Measurements from ENCODE around the gene CEP131. TPM values are rescaled to one million over a fixed set of nuclear protein-coding genes. Genes with fewer than 3 reads are reported as not detected.
A peak's percentile ranks its signal among the peaks of the same experiment; 100 is the strongest.

Gene CEP131
- total RNA-seq (2014; rRNA removed; shearing (Covaris generic)) = 7.0 and 9.8 TPM in 2 replicates

DNA sequence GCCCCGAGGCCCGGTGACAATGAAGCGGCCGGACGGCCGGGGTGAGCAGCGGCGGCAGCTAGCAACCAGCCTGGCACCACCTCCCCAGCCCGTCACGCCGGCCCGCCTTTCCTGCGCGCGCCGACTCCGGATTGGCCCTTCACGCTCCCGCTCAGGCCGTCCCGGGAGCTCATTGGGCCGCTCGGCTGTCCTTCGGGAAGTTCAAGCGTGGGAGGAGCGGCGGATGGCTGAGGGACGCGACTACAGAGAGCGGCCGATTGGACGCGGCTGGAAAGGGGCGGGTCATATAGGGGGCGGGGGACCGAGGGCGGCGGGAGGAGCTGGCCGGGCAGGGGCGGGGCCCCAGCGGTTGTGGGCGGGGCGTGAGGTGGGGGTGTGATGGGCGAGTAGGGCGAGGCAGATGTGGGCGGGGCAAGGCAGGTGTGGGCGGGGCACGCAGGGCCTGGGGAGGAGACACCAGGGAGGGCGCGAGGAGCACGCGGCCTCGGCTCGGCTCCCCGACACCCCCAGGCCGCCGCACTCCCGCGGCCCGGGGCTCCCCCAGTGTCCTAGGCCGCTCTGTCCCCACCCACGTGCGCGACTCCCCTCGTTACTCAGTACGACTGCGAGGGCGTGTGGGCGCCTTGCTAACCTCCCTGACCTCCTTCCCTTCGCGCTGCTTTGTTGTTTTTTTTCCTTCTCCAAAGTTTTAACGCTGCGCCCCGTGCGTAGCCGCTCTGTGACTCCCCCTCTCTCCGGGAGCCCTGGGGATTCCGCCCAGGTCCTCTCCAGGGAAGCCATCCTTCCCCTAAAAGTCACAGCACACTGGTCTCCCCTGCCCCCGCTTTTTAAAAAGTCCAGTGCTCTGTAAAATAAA is at the start of gene CEP131:
TSS of gene CEP131 (minus strand) at position 60 of the 856 bp plus-strand sequence. CDS start 2,909 bp downstream, outside the sequence.
- peak; percentile 96 for DNase-seq (ENCODE audit: low read depth)

DNA sequence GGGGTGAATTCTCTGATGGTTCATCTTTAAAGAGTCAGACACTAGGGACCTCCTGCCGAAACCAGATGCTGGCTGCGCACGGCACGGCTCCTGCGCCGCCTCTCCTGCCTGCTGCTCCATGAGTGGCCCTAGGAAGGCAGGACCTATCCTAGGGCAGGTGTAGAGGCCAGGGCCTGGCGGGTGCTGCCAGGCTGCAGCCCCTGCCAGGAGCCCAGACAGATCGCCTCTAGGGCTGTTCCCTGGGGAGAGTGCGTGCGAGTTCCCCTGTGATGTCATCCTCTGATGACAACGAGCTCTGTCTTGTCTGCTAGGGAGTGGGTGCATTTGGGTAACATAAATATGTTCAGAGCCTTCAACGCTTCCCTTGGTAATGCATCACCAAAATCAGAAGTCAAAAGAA is 48.5 kb upstream of the CEP131 start:
- DNase-seq (ENCODE audit: low read depth) = no peak

DNA sequence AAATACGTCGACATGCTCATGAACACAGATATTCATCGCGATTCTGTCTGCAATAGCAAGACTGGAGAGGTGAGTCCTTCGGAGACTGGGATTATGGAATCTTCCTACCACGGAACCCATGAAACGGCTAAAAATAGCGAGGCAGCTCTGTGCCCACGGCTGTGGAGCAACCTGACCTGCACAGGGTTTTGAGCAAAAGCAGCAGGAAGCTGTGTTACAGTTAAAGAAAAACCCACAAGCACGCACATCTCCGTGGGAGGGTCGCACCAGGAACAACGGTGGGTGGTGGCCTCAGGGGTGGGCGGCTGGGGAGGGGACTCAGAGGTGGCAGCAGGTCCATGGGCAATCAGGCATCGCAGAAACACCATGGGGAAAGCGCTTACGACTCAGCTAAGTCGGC is 47.5 kb upstream of the CEP131 start:
- no peak for DNase-seq (ENCODE audit: low read depth)

DNA sequence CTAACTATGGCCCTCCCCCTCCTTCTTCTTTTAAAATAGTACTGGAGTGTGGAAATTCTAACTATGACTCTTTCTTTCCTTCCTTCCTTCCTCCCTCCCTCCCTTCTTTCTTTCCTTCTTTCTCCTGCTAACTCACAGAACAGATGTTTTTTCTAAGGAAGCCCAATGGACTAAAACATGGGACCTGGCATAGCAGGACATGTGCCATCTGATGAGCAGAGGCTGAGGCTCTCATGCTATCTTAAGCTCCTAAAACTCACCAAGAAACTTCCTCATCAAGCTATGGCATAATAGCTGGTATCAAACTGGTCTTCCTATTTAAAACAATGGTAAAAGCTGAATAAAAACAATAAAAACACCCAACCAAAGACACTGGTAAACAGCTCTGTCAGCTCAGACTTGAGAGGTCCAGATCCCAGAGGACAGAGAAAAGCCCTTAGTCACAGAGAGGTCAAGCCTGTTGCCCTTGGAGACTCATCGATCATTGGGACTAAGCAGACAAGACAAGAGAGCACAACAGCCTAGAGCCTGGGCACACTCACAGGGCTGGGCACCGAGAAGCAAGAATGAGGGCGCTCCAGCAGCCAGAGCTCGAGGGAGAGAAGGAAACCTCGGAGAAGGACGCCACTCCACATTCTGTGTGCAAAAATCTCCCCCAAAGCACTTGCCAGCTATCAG is 44.8 kb upstream of the CEP131 start:
- DNase-seq (ENCODE audit: low read depth) = no peak

DNA sequence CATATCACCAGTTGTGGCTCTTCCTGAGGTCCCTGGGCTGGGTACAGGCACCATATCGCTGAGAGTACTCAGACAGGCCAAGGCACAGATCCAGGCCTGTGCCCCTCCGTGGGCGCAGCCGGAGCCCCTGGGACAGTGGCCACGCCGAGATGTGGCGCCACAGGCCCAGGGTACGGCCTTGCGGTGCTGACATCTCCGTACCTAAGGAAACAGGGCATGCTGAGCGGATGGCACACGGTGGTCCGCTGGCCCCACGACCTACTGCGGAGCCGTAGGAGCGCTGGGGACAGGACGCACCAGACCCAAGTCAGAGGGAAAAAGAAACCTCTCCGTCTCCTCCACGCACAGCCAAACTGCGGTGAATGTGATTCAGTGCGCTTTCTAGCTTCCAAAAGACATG is 42.8 kb upstream of the CEP131 start:
- DNase-seq (ENCODE audit: low read depth) = no peak

DNA sequence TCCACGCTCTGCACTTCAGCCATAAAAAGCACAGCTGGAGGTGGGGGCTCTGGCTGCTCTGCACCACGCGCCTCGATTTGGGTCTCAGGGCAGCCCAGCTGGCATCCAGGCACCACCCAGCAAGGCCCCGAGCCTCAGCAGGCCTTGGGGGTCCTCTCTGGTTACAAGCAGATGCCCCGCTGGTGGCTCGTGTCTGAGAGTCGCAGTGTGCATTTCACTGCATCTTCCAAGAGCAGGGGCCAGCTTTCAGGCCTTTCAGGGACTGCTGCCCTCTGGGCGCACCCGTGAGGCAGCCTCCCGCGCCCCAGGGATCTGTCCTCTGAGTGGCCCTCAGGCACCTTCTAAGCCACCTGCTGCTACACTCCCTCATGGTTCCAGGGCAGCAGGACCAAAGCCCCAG is 41.9 kb upstream of the CEP131 start:
- DNase-seq (ENCODE audit: low read depth) = no peak

DNA sequence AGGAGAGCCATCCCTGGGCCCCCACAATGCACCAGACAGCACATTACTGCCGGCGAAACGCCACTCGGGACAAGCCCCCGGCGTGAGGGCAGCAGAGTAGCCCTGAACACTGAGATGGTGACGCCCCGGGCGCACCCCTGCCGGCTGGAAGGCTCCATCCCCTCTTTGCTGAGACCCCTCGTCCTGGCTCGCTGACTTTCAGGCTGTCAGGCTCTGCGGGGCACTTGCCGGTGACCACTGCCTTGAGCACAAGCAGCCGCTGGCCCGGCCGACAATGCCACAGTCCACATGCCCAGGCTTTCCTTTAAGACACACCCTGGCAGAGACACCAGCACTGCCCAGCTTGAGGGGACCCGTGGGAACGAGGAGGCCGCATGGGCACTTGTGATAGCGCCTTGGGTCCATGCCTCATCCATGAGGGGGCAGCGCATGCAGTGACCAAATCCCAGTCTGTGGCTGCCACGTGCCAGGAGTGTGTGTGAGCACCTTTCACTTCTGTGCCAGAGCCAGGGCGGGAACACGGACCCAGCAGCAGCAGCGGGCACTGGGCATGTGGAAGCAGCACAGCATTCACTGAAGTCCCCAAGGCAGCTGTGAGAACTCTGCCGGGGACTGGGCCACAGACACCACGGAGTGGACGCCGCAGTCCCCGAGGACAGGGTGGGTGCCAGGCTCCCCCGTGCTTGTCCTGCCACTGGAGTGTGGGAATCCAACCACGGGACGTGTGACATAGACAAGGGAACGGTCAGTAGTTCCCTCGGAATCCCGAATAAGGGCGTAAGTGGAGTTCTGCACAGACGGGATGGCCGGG is 40.8 kb upstream of the CEP131 start:
- no peak for DNase-seq (ENCODE audit: low read depth)

DNA sequence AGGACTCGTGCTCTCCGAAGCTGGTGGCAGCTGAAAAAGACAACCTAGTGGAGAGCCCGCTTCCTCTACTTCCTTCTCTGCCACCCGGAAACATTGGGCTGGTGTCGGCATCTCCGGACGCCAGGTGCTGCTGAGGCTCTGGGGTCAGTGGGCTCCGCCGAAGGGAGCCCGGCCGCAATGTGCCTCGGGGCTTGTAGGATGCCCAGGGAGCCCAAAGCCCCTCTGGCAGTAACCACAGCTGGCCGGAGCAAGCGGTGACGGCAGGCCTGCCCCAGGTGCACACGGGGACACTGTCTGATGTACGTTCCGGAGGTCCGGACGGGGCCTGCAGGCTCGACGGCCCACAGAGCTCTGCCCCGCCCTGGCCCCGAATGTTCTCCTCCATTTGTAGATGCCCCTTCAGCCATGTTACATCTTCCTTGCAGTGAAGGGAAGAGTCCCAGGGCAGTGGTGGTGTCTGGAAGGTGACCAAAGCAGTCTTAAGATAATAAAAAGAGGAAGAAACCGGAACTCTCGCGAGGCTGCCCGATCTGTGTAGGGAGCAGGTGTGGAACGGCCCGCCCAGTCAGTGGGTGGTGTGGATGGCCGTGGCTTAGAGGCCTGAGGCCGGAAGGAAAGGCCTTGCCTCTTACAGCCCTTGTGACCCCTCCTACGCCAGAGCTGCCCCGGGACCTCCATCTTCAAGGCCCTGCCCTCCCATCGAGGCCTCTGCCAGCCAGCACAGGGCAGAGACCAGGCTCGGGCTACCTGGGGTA is 39.0 kb upstream of the CEP131 start:
- no peak for DNase-seq (ENCODE audit: low read depth)

DNA sequence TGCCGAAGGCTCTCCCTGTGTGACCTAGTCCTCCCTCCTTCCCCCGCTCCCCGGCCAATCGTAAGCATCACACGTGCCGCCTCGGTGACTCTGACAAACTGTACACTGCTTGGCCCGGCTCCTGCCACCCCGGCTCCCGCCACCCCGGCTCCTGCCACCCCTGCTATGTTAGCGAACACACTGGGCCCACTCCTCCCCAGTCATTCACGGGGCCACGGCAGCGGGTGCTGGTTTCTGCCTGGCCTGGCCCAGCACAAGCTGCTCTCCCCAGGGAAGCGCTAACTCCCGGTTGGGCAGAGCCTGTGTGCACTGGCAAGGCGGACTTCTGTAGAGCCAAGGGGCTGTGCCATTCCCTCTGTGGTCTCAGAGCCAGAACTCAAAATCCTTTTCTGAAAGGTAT is 38.3 kb upstream of the CEP131 start:
- no peak for DNase-seq (ENCODE audit: low read depth)

DNA sequence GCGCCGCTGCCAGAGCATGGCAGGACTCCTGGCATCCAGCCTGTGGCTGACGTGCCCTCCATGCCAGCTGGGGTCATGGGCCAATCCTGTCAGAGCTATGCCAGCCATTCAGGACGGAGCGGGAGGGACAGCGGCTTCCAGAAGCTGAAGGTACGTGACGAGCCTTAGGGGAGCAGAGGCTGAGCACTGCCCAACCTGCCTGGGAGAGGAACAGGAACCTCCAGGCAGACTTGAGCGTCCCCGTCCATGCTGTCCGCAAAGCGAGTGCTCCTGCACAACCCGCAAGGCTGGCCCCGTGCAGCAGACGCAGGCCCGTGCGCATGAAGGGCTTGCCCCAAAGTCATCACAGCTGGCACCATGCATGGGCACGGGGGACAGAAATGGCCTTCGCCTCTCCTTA is 37.9 kb upstream of the CEP131 start:
- no peak for DNase-seq (ENCODE audit: low read depth)

DNA sequence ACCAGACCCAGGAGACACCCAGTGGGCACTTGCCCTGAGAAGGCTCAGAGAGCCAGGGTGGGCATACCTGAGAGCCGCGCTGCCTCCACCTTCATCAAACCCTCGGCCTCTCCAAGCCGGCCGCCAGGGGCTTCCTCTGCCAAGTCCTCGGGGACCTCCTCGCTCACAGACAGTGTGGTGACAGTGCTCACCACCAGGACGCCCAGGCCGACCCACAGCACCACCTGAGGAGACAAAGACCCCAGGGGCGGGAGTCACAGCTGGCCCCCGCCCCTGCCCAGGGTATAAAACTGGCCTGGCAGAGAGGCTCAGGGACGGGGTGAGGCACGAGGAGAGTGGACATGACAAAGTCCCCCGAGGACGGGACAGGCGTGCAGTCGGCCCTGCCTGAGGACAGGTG is 37.4 kb upstream of the CEP131 start:
- DNase-seq (ENCODE audit: low read depth) = no peak

DNA sequence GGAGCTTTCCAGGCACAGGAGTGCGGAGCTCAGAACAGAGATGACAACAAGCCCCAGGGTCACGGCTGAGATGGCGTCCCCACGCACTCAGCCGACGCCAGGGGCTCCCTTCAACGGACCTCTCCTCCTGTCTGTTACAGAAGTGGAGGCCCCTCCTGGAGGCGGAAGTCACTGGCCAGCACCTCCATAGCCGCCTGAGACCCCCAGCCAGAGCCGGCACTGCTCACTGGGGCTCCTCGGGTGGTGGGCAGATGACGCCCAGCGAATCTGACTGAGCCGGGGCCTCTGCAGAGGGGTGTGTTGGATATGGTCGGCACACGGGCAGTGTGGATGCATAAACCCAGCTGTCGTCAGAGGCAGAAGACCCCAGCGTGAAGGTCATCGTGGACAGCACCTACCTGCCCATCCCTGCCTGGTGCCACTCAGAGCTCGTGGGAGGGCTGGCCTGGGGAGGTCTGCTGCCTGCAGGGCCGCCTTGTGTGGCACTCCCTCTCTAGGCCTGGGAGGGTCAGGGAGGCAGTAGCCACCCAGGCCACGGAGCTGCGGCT is 36.4 kb upstream of the CEP131 start:
- DNase-seq (ENCODE audit: low read depth) = no peak

DNA sequence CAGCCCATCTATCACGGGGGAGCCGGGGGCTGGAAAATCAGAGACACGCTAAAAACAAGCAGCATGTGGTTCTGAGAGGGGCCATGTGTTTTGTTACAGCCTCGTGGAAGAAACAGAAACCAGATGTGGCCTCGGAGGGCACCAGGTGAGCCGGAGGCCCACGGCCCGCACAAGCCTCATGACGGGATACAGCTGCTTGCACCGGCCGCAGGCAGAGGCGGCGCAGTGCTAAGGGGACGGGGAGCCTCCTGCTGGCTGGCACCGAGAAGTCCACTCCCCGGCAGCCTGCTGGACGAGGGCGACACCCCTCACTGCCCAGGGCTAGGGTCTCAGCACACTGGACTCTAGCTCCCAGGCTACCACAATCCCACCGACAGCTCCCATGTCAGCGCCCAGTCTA is 35.5 kb upstream of the CEP131 start:
- DNase-seq (ENCODE audit: low read depth) = no peak

DNA sequence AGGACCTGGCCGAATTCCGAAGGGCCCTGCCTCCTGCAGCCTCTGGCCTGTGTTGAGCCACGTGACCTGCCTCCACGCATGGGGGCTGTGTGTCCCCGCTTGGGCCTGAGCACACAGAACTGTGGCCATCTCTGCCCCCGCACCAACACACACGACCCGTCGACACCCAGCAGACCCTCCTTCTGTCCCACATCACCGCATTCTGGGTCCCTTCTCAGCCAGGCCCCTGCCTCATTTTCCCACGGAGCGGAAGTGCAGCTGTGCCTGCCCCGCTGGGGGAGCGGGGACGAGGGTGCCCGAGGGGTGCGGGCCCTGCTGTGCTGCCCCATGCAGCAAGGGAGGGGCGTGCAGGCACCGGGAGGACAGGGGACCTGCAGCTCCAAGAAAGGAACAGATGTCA is 34.8 kb upstream of the CEP131 start:
- DNase-seq (ENCODE audit: low read depth) = no peak

DNA sequence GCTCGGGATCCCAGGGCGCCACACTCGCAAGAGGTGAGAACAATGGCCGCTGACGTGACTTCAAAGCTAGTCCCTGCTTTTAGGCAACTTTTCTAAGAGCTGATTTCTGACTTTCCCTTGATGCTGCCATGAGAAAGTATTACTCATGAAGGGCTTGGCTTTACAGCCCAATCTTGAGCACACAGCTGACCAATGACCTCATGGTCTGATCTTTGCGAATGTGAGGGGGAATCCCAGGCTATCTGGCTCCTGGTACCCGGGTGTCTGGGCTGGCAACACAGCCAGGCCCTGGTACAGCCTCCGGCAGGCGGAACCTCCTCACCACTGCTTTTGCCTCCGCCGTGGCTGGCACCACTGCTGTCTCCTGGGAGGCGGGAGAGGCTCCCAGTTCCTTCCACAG is 33.9 kb upstream of the CEP131 start:
- peak; percentile 34 for DNase-seq (ENCODE audit: low read depth)

DNA sequence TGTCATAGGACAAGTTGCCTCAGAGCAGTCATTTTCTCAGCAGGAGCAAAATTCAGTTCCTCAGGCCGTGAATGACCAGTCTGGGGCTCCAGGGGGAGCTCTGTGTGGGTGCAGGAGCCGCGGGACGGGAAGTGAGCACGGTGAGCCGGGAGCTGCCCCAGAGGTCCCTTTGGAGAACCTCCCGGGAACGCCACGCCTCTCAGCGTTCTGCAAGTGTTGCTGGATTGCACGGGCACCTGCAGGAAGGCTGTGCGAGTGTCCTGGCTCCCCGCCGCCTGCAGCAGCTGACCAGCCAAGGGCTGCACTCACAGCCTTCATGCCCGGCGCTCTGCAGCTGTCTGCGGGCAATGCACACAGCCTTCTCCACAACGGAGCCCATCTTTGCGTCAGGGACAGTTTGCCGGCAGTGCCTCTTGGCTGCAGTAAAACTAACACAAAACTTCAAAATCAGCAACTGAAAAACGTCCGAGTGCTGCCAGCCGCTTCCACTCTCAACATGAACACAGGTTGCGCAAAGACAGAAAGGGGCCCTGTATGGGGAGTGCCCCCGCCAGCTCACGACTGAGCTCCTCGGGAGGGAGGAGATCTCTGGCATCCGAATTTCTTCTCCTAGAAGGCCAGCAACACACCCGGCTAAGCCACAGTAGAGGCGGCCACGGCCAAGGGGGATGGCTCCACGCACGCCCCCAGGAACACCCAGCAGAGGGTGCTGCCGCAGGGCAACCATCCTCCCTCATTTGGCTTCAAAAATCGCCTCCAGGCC is 32.4 kb upstream of the CEP131 start:
- DNase-seq (ENCODE audit: low read depth) = peak; percentile 24

DNA sequence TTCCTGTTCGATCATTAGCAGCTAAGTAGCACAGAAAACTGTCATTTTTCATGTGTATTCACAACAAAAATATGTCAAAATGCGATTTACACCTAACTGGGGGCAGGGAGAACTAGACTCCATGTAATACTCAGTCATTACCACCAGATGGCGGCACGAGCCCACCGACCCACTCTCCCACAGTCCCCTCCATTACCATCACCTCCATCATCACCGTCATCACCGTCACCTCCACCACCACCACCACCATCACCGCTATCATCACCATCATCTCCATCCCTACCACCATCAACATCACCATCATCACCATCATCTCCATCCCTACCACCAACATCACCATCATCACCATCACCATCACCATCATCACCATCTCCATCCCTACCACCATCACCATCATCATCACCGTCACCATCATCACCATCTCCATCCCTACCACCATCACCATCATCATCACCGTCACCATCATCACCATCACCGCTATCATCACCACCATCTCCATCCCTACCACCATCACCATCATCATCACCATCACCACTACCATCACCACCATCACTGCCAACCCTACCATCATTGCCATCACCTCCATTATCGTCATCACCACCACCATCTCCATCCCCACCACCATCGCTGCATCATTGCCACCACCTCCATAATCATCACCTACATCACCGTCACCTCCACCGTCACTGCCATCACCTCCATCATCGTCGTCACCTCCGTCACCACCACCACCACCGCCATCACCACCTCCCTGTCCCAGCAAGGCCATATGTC is 30.8 kb upstream of the CEP131 start:
- DNase-seq (ENCODE audit: low read depth) = peak; percentile 28

DNA sequence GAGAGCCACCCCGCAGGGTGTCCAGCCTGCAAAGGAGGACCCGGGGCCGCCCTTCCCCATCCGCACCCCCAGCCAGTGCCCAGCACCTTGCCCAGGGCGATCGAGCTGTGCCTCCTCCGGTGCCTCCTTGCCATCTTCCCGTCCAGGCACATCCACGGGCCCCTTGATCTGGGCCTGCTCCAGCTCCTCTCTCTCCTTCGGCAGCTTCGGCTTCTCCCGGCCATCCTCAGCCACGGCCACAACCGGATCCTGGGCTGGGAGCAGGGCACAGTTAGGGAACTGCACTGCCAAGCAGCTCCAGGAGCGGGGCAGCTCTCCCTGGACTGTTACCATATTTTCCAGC is 30.2 kb upstream of the CEP131 start:
- no peak for DNase-seq (ENCODE audit: low read depth)

DNA sequence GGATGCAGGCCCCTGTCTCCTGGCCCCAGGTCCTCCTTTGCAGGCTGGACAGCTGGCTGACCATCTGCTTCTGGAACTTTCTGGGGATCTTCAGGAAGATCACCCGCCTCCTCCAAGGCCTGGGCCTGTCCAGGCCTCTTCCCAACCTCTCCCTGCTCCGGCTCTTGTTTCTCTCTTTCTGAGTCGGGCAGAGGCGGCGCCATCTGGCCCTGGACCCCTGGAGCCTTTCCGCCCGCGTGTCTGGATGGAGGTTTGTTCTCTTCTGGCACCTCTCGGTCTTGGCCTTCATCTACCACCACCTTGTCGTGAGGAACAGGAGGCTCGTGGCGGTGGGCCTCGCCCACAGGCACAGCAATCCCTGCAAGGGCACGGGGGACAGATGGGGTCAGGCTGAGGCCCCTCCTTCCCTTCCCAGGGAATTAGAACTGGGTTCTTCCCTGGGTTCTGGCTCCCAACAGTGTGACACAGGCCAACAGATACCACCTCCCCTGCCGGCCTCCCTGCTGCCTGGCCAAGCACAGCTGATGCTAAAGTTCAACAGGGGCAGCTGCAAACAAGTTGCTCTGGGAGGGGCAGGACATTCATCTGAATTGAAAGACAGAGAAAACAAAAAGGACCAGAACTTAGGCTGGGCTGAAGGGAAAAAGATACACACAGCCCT is 29.7 kb upstream of the CEP131 start:
- DNase-seq (ENCODE audit: low read depth) = no peak
